Duodenal mucosa (tissue), 2 donors: ENCODE measurements around the gene CBFA2T3.

Source experiments
- H3K27ac ChIP-seq: one replicate; pipeline ENCODE4 v1.7.0; 2013; ENCODE audit warnings: low read depth, low read length
- H3K27me3 ChIP-seq, 2 donors: one replicate each; pipeline ENCODE4 v1.7.0; 2013; ENCODE audit warnings: low read length in 2 of 2, control low read depth in 1 of 2; ENCODE audit not compliant: insufficient read depth in 2 of 2, control insufficient read depth in 1 of 2
- H3K36me3 ChIP-seq, 2 donors: one replicate each; pipeline ENCODE4 v1.7.0; 2013; ENCODE audit warnings: low read length in 2 of 2, control low read depth in 1 of 2; ENCODE audit not compliant: insufficient read depth in 2 of 2, control insufficient read depth in 1 of 2
- H3K4me1 ChIP-seq, 2 donors: one replicate each; pipeline ENCODE4 v1.7.0; 2013; ENCODE audit warnings: low read length in 2 of 2, control low read depth in 1 of 2; ENCODE audit not compliant: insufficient read depth in 2 of 2, control insufficient read depth in 1 of 2
- H3K4me3 ChIP-seq, 2 donors: one replicate each; pipeline ENCODE4 v1.7.0; 2013; ENCODE audit warnings: low read length in 2 of 2, low read depth in 1 of 2
- H3K9ac ChIP-seq, 2 donors: one replicate each; pipeline ENCODE4 v1.7.0; 2013; ENCODE audit warnings: low read length in 2 of 2, low read depth in 1 of 2
- H3K9me3 ChIP-seq, 2 donors: one replicate each; pipeline ENCODE4 v1.7.0; 2013; ENCODE audit warnings: low read length in 2 of 2, control low read depth in 1 of 2; ENCODE audit not compliant: control insufficient read depth in 1 of 2

CBFA2T3 gene

GRCh38 chr16:88948781-88949490 is 28.1 kb downstream of the CBFA2T3 start:
- Histone ChIP-seq H3K4me3 (no peak overlapping the region), H3K36me3 (no peaks in the 10 kb centered on the region), H3K9me3 (no peaks in the 10 kb centered on the region), H3K9ac (no peak overlapping the region), H3K27ac (no peak overlapping the region), H3K4me1 (no peaks in the 10 kb centered on the region), H3K27me3 (no peaks in the 10 kb centered on the region)

- Histone ChIP-seq H3K4me3 (no peak overlapping the region), H3K36me3 (no peaks in the 10 kb centered on the region), H3K27ac (no peak overlapping the region), H3K4me1 (peaks cover 0 to 9% of the 10 kb centered on the region in 2 donors), H3K9ac (no peak overlapping the region), H3K9me3 (no peaks in the 10 kb centered on the region), H3K27me3 (peaks cover 4 to 5% of the 10 kb centered on the region in 2 donors)
Observed at GRCh38 chr16:88945473-88945872, 31.5 kb downstream of the CBFA2T3 start.

DNA sequence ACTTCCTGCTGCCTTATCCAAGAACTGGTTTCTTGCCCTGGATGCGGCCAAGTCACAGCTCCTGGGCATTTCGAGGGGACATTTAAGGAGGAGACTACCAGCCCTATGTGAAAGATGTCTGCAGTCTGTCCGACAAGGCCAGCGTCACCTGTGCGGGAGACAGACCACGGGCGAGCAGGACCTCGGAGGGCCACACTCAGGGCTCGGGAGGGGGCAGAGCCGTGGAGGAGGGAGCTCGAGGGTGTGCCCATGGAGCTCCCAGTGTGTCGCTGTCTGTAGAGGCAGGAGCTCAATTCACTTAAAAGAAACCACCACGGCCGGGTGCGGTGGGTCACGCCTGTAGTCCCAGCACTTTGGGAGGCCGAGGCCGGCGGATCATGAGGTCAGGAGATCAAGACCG is 33.3 kb downstream of the CBFA2T3 start:
- no peak overlapping the region for H3K27ac ChIP-seq
- no peaks in the 10 kb centered on the region for H3K9me3 ChIP-seq
- H3K36me3 ChIP-seq = no peaks in the 10 kb centered on the region
- H3K27me3 ChIP-seq = peaks cover 14 to 19% of the 10 kb centered on the region in 2 donors
- H3K4me3 ChIP-seq = no peak overlapping the region
- H3K9ac ChIP-seq = no peak overlapping the region
- peaks cover 2 to 17% of the 10 kb centered on the region in 2 donors for H3K4me1 ChIP-seq

DNA sequence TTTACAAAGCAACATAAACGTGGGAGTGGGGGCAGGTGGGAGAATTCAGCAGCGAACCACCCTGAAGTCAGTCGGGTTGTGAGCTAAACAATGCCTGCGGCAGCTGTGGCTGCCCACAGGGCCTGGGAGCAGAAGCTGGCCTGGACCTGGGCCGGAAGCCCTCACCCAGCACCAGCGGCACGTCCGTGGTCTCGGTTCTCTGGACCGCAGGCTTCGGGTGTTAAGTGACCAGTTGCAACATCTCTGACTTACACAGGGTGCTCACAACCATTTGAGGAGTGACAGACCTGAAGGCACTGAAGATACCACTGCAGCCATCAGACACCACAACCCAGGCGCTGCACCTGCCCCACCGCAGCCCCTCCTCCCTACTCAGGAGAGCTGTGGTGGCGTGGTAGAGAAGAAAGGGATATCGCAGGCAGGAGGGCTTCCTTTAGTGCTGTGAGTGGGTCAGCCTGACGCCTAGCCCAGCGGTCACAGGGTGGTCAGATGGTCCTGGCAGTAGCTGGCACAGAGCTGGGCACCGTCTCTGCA is 33.8 kb downstream of the CBFA2T3 start:
- no peak overlapping the region for H3K9ac ChIP-seq
- peaks cover 5 to 18% of the 10 kb centered on the region in 2 donors for H3K4me1 ChIP-seq
- no peak overlapping the region for H3K4me3 ChIP-seq
- H3K27ac ChIP-seq = no peak overlapping the region
- no peaks in the 10 kb centered on the region for H3K9me3 ChIP-seq
- peaks cover 17 to 24% of the 10 kb centered on the region in 2 donors for H3K27me3 ChIP-seq
- H3K36me3 ChIP-seq = no peaks in the 10 kb centered on the region

GRCh38 chr16:88941913-88942909 is 34.8 kb downstream of the CBFA2T3 start:
- no peak overlapping the region for H3K27ac ChIP-seq
- peaks cover 5 to 26% of the 10 kb centered on the region in 2 donors for H3K4me1 ChIP-seq
- peak overlapping the region in 1 of 2 donors; percentile 21 for H3K4me3 ChIP-seq
- H3K27me3 ChIP-seq = peaks cover 17 to 26% of the 10 kb centered on the region in 2 donors
- no peaks in the 10 kb centered on the region for H3K36me3 ChIP-seq
- H3K9me3 ChIP-seq = no peaks in the 10 kb centered on the region
- H3K9ac ChIP-seq = no peak overlapping the region

DNA sequence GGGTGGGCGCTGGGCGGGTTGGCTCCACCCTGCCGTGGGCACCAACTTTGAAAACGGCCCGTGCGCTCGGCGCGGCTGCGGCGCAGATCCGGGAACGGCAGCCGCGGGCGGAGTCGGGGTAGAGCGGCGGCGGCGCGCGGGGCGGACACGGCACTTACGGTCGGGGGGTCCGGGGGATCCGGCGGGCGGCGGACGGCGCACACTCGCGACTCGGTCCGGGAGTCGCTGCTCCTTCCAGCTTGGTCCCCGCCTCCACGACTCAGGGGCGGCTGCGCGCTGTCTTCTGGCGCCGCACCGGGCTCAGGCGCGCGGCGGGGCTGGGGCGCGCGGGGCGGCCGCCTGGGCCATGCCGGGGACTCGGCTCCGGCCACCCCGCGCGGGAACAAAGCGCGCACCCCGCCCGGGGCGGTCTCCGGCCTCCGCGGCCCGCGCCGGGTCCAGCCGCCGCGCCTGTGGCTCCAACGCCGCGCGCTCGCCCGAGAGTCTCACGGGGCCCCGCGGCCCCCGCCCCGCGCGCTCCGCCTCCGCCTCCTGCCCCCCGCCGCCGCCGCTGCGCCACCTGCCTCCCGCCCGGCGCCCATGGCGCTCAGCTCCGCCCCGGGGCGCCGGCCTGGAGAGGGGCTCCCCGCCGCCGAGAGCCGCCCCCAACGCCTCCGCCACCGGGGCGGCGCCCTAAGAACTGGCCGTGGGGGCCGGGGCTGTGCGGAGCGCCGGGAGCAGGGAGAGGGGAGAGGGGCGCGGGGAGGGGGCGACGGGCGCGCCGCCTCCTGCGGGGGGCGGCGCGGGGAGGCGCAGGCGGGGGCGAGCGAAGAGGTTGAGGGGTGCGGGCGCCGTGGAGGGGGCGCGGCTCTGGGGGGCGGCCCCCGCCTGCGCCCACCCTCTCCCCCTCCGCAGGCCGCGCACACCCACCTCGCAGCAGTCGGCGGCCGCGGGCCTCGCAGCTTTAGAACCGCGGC is 35.9 kb downstream of the CBFA2T3 start:
- H3K36me3 ChIP-seq = no peaks in the 10 kb centered on the region
- H3K4me1 ChIP-seq = peaks cover 9 to 36% of the 10 kb centered on the region in 2 donors
- H3K27ac ChIP-seq = peak overlapping the region; percentile 10
- no peak overlapping the region for H3K9ac ChIP-seq
- peak overlapping the region in 1 of 2 donors; percentile 59 for H3K4me3 ChIP-seq
- peaks cover 17 to 26% of the 10 kb centered on the region in 2 donors for H3K27me3 ChIP-seq
- H3K9me3 ChIP-seq = no peaks in the 10 kb centered on the region

- peaks cover 9 to 41% of the 10 kb centered on the region in 2 donors for H3K4me1 ChIP-seq
- H3K27ac ChIP-seq = peak overlapping the region; percentile 10
- no peak overlapping the region for H3K9ac ChIP-seq
Observed at GRCh38 chr16:88939972-88940861, 36.8 kb downstream of the CBFA2T3 start.

GRCh38 chr16:88939245-88939971 is 37.6 kb downstream of the CBFA2T3 start:
- H3K4me1 ChIP-seq = peaks cover 9 to 41% of the 10 kb centered on the region in 2 donors
- no peaks in the 10 kb centered on the region for H3K36me3 ChIP-seq
- peak overlapping the region; percentile 50 to 59 for H3K4me3 ChIP-seq
- H3K27me3 ChIP-seq = peaks cover 17 to 26% of the 10 kb centered on the region in 2 donors
- H3K9ac ChIP-seq = no peak overlapping the region
- H3K27ac ChIP-seq = no peak overlapping the region
- no peaks in the 10 kb centered on the region for H3K9me3 ChIP-seq

More at GRCh38 chr16:88939972-88940861, 36.8 kb downstream of the CBFA2T3 start:
- Histone ChIP-seq H3K36me3 (no peaks in the 10 kb centered on the region), H3K9me3 (no peaks in the 10 kb centered on the region), H3K4me3 (peak overlapping the region; percentile 50 to 59), H3K27me3 (peaks cover 17 to 26% of the 10 kb centered on the region in 2 donors)
